ENCODE data around the gene ENDOG.
"Not testable (repeated sequence)": the region's sequence is repeated elsewhere in the genome, so short reads cannot be mapped to it uniquely, and the experiment has no call there.

ENDOG gene

DNA sequence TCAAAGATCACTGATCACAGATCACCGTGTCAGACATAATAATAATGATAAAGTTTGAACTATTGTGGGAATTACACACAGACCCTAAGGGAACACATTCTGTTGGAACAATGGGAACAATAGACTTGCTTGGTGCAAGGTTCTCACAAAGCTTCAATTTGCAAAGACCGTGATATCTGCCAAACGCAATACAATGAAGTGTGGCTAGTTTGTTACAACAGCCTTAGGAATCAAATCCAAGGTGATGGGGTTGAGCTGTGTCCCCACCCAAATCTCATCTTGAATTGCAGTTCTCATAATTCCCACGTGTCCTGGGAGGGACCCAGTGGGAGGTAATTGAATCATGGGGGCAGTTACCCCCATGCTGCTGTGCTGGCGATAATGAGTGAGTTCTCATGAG is 42.6 kb downstream of the ENDOG start:
- H3K4me3 ChIP-seq (ENCODE audit: low read depth, low read length), result no peak overlapping the region

DNA sequence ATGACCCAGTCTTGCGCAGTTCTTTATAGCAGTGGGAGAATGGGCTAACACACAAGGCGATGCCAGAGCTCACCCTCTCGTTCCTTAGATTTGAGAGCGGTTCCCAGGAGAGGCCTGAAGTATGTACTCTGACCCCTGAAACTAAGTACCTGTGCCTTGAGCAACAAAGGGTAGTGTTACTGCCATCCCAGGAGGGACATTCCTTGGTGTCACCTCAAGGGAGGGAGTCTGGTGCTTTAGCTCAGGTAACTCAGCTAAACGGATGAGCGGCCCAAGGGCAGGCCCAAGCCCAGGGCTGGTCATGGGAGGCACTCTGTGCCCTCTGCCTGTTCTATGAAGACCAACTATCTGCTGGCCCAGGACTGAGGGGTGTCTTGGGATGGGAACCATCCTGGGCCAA is 43.2 kb downstream of the ENDOG start:
- no peak overlapping the region for H3K4me3 ChIP-seq (ENCODE audit: low read depth, low read length)

DNA sequence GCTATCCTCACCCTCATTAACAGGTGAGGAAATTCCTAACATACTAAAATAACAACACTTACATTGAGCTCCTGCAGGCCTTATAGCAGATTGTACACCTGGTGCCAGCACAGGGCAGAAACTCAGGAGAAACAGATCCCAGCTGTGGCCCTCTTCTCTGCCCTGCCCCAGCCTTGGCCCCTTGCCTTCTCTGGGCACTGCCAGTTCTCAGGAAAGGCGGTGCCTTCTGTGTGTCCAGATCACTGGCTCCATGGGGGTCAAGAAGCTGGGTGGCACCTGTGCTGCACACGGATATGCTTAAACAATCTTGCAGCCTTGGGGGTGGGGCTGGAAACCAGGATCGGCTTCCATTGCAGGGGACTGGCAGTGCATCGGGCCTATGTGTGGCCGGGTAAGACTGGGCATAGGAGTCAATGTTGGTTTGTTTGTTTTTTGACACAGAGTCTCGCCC is 44.1 kb downstream of the ENDOG start:
- no peak overlapping the region for H3K4me3 ChIP-seq (ENCODE audit: low read depth, low read length)

DNA sequence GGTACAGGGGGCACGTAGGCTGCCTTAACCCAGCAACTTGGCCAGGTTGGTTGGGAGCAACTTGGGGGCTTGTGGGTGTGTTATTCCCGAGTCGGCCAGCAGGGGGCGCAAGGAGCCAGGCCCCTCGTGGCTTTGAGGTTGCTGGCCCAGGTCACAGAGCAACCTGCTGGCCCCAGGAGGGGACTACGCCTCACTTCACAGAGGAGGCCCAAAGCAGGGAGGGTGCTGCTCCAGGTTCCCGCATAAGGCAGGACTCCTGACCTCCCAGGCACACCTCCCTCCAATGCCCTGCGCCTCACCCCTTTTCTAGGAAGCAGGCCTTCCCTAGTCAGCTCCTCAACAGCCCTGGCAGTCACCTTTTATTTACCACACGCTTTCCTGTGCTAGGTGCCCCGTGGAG is 45.3 kb downstream of the ENDOG start:
- H3K4me3 ChIP-seq (ENCODE audit: low read depth, low read length), result no peak overlapping the region

DNA sequence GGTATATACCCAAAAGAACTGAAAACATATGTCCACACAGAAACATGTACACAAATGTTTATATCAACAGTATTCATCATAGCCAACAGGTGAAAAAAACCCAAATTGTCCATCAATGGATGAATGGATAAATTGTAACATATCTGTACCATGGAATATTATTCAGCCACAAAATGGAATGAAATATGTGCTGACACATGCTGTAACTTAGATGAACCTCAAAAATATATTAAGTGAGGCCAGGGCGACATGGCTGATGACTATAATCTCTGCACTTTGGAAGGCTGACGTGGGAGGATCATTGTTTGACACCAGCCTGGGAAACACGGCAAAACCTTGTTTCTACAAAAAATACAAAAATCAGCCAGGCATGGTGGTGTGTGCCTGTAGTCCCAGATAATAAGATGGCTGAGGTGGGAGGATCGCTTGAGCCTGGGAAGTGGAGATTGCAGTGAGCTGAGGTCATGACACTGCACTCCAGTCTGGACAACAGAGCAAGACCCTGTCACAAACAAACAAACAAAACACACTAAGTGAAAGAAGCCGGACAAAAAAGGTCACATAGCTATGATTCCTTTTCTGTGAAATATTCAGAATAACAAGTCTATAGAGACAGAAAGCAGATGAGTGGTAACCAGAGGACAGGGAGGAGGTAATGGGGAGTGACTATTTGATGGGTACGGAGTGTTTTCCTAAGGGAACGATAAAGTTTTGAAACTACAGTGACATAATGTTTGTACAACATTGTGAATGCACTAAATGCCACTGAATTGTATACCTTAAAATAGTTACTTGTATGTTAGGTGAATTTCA is 52.0 kb downstream of the ENDOG start:
- H3K4me3 ChIP-seq (ENCODE audit: low read depth, low read length), result no peak overlapping the region

DNA sequence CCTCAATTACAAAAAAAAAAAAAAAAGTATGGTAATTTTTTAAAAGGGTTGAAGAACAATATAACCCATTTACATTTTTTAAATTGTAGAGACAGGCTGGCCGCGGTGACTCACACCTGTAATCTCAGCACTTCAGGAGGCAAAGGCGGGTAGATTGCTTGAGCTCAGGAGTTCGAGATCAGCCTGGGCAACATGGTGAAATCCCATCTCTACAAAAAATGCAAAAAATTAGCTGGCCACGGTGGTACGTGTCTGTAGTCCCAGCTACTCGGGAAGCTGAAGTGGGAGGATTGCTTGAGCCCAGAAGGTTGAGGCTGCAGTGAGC is 52.6 kb downstream of the ENDOG start:
- H3K4me3 ChIP-seq (ENCODE audit: low read depth, low read length), result not testable (repeated sequence)
